ENCODE data around the gene LIPT1.

LIPT1 gene

DNA sequence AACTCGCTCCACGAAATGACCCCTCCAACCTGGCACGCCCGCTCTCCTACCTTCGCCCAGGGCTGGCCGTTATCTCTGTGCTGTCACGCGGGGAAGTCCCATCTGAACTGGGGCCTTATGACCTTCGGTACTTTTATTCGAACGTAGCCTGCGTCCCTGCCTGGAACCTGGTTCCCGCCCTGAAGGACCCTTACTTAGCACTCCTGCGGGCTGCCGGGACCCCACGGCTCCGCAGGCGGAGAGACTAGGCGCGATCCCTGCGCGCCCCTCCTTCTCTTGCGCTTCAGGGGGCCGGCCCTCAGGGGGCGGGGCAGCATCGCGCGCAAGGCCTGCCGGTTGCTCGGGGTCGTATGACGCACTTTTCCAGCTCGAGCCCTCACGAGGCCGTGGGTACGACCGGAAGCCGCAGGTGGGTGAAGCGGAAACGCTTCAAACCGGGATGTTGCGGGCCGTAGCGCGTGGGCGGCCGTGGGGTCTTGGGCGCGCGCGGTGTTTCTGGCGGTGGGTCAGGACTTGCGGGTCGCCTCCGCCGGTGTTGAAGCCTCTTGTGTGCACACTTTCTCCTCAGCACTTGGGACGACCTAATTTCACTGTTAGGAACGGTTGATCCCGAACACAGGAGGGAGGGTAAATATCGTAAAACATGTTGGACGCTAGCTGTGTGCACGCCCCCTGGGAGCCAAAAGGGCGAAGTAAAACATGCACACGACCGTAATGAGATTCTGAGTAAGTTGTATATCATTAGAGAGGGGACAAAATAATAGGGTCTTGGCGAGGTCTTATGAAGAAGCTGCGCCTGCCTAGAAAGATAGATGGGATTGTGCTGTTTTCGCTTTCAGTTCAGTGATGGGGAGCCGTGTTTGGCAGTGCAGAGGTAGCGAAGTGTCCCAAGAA lies at the start of gene LIPT1, which contains the start of gene TSGA10:
TSS of gene LIPT1 (plus strand) at position 325 of the 894 bp plus-strand sequence. CDS start 6,991 bp downstream, outside the sequence.
TSS of gene TSGA10 (minus strand) at position 300 of the 894 bp plus-strand sequence. CDS start 45,503 bp downstream, outside the sequence.
- H3K9me3 Mint-ChIP-seq: no peaks in the 10 kb centered on the region
- no peak within 1 kb of the TSS for H3K4me3 Mint-ChIP-seq
- no peaks in the 10 kb centered on the region for H3K27me3 Mint-ChIP-seq (ENCODE audit: low read depth, poor library complexity)
- peak within 1 kb of the TSS; percentile 73 for H3K27ac Mint-ChIP-seq
- H3K4me1 Mint-ChIP-seq: peaks cover 51% of the 10 kb centered on the region
- DNase-seq: peak; percentile 87
- H3K36me3 Mint-ChIP-seq (ENCODE audit: low read depth): peaks cover 33% of the 10 kb centered on the region
- TF ChIP-seq, protein P1, sequence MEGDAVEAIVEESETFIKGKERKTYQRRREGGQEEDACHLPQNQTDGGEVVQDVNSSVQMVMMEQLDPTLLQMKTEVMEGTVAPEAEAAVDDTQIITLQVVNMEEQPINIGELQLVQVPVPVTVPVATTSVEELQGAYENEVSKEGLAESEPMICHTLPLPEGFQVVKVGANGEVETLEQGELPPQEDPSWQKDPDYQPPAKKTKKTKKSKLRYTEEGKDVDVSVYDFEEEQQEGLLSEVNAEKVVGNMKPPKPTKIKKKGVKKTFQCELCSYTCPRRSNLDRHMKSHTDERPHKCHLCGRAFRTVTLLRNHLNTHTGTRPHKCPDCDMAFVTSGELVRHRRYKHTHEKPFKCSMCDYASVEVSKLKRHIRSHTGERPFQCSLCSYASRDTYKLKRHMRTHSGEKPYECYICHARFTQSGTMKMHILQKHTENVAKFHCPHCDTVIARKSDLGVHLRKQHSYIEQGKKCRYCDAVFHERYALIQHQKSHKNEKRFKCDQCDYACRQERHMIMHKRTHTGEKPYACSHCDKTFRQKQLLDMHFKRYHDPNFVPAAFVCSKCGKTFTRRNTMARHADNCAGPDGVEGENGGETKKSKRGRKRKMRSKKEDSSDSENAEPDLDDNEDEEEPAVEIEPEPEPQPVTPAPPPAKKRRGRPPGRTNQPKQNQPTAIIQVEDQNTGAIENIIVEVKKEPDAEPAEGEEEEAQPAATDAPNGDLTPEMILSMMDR (IDR thresholded peaks at IDR 0.05): no peak

DNA sequence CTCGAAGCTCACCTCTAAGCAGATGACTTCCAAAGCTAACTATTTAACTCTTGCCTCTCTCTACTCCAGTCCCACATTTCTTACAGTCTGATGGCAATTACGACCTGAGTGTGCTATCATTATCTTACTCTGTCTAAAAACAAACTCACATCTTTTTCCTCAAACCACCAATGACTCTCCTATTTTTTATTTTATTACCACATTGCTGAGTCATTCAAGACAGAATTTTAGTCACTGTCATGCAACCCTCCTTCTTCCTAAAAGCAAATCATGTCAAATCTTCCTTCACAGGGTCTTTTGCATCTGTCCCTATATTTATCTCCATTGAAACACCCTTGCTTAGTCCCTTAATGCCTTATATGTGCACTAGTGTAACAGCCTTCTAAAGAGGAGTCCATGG lies 47.9 kb upstream of the LIPT1 start:
- Mint-ChIP-seq H3K27ac (no peak overlapping the region), H3K27me3 (ENCODE audit: low read depth, poor library complexity) (no peaks in the 10 kb centered on the region), H3K4me1 (no peaks in the 10 kb centered on the region), H3K36me3 (ENCODE audit: low read depth) (peaks cover 20% of the 10 kb centered on the region), H3K9me3 (no peaks in the 10 kb centered on the region), H3K4me3 (no peak overlapping the region)
- TF ChIP-seq, protein P1 (IDR thresholded peaks at IDR 0.05): no peak
- DNase-seq: no peak

DNA sequence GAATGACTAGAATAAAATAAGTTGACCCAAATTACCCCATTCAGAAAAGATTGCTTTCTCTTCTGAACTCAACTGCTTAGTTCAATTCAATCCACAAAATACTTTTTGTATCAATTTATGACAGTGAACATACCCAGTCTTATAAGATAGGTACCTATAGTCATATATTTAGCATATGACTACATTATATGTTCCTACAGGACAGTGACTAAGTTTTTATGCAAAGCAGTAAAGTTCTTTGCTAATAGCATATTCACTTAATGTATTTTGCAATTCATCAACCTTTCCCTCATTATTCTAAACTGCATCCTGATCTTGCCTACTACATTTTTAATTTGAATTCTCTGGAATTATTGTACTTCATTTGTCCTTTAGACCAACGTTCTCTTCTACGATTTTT lies 43.5 kb upstream of the LIPT1 start:
- H3K4me3 Mint-ChIP-seq: no peak overlapping the region
- H3K9me3 Mint-ChIP-seq: no peaks in the 10 kb centered on the region
- H3K36me3 Mint-ChIP-seq (ENCODE audit: low read depth): no peaks in the 10 kb centered on the region
- peaks cover 6% of the 10 kb centered on the region for H3K4me1 Mint-ChIP-seq
- DNase-seq: no peak
- TF ChIP-seq, protein P1 (IDR thresholded peaks at IDR 0.05): no peak
- H3K27me3 Mint-ChIP-seq (ENCODE audit: low read depth, poor library complexity): no peaks in the 10 kb centered on the region
- H3K27ac Mint-ChIP-seq: no peak overlapping the region

DNA sequence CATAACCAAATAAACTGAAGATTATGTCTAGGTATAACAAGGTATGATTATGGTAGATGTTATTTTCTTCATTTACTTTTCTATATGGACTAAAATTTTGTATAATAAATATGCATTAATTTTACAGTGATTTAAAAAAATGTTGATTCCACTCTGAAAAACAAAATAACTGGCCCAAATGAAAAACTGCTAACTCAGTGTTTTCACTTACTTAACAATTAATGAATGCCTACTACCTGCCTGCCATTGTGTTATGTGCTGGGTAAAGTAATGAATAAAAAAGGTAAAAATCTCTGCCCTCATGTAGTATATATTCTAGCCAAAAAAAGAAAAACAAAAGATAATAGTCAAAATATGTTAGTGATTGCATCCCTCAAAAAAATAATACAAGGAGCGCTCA lies 42.8 kb upstream of the LIPT1 start:
- TF ChIP-seq, protein P1 (IDR thresholded peaks at IDR 0.05): no peak
- peaks cover 6% of the 10 kb centered on the region for H3K4me1 Mint-ChIP-seq
- no peaks in the 10 kb centered on the region for H3K27me3 Mint-ChIP-seq (ENCODE audit: low read depth, poor library complexity)
- no peaks in the 10 kb centered on the region for H3K9me3 Mint-ChIP-seq
- no peaks in the 10 kb centered on the region for H3K36me3 Mint-ChIP-seq (ENCODE audit: low read depth)
- no peak overlapping the region for H3K4me3 Mint-ChIP-seq
- H3K27ac Mint-ChIP-seq: no peak overlapping the region
- no peak for DNase-seq

DNA sequence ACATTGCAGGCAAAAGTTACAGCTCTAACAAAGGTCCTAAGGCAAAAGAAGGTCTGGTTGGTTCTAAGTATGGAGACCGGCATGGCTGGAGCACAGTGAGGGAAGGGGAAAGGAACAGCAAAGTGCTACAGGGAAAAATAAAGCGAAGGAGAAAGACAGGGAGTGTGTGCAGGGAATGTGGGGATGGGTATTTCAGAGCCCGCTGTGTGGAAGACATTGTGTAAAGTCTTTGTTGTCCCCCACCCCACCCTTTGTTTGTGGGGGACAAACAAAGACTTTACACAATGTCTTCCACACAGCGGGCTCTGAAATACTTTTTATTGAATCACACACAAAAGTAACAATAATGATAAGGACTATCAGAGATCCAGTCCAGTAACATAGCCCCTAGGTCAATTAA lies 42.1 kb upstream of the LIPT1 start:
- Mint-ChIP-seq H3K27ac (no peak overlapping the region), H3K36me3 (ENCODE audit: low read depth) (no peaks in the 10 kb centered on the region), H3K9me3 (no peaks in the 10 kb centered on the region), H3K4me1 (peaks cover 6% of the 10 kb centered on the region), H3K4me3 (no peak overlapping the region), H3K27me3 (ENCODE audit: low read depth, poor library complexity) (no peaks in the 10 kb centered on the region)
- no peak for DNase-seq
- TF ChIP-seq, protein P1 (IDR thresholded peaks at IDR 0.05): no peak

Measured in nephron progenitor cell (in vitro differentiated cells).